H9 (cell line): Measurements from ENCODE around the gene IGSF22. TPM values are rescaled to one million over a fixed set of nuclear protein-coding genes. Genes with fewer than 3 reads are reported as not detected.

Experiments used
- DNase-seq: peaks from one replicate; pipeline ENCODE4 v3.0.0-alpha.2; 2017
- H2AFZ ChIP-seq: one replicate; pipeline ENCODE4 v1.6.1; 2013; ENCODE audit warnings: mild to moderate bottlenecking, low read length, control low read depth, moderate library complexity
- H2AK5ac ChIP-seq: 2 replicates; pipeline ENCODE4 v1.6.1; 2013; ENCODE audit warnings: low read length, control low read depth, mixed read lengths; ENCODE audit not compliant: insufficient read length
- H2BK120ac ChIP-seq: one replicate; pipeline ENCODE4 v1.6.1; 2013; ENCODE audit warnings: low read depth, mild to moderate bottlenecking, low read length, control low read depth, inconsistent platforms; ENCODE audit not compliant: poor library complexity, severe bottlenecking
- H2BK12ac ChIP-seq: 2 replicates; pipeline ENCODE4 v1.6.1; 2013; ENCODE audit warnings: low read length, control low read depth, mixed read lengths, low read depth; ENCODE audit not compliant: insufficient read length
- H2BK15ac ChIP-seq: 2 replicates; pipeline ENCODE4 v1.6.1; 2013; ENCODE audit warnings: low read depth, low read length, control low read depth
- H2BK20ac ChIP-seq: one replicate; pipeline ENCODE4 v1.6.1; 2013; ENCODE audit warnings: low read depth, mild to moderate bottlenecking, low read length, control low read depth, inconsistent platforms; ENCODE audit not compliant: poor library complexity, severe bottlenecking
- H2BK5ac ChIP-seq: 2 replicates; pipeline ENCODE4 v1.6.1; 2013; ENCODE audit warnings: low read length, control low read depth, mixed read lengths; ENCODE audit not compliant: insufficient read length
- H3K14ac ChIP-seq: 2 replicates; pipeline ENCODE4 v1.6.1; 2013; ENCODE audit warnings: low read length, control low read depth; ENCODE audit not compliant: insufficient read depth
- H3K18ac ChIP-seq: 2 replicates; pipeline ENCODE4 v1.6.1; 2013; ENCODE audit warnings: low read depth, mild to moderate bottlenecking, mixed read lengths, low read length, control low read depth; ENCODE audit not compliant: insufficient read length
- H3K23ac ChIP-seq: 2 replicates; pipeline ENCODE4 v1.6.1; 2013; ENCODE audit warnings: low read length, control low read depth, mixed read lengths, low read depth; ENCODE audit not compliant: insufficient read length
- H3K23me2 ChIP-seq: 2 replicates; pipeline ENCODE4 v1.6.1; 2013; ENCODE audit warnings: low read depth, mild to moderate bottlenecking, mixed read lengths, low read length, control low read depth; ENCODE audit not compliant: insufficient read length, poor library complexity, severe bottlenecking
- H3K27ac ChIP-seq: 2 replicates; pipeline ENCODE4 v1.5.1; 2013; ENCODE audit warnings: low read length, control low read depth, mixed read lengths, low read depth; ENCODE audit not compliant: insufficient read length
- H3K27me3 ChIP-seq: 2 replicates; pipeline ENCODE4 v1.6.1; 2013; ENCODE audit warnings: low read length, control low read depth, inconsistent platforms; ENCODE audit not compliant: insufficient read depth
- H3K4ac ChIP-seq: 2 replicates; pipeline ENCODE4 v1.6.1; 2013; ENCODE audit warnings: low read depth, mild to moderate bottlenecking, control low read depth, inconsistent platforms, low read length, moderate library complexity
- H3K4me1 ChIP-seq: 2 replicates; pipeline ENCODE4 v1.6.1; 2013; ENCODE audit warnings: low read length, control low read depth, inconsistent platforms; ENCODE audit not compliant: insufficient read depth
- H3K4me2 ChIP-seq: 2 replicates; pipeline ENCODE4 v1.6.1; 2013; ENCODE audit warnings: low read length, control low read depth, mixed read lengths; ENCODE audit not compliant: insufficient read length, insufficient read depth
- H3K56ac ChIP-seq: 2 replicates; pipeline ENCODE4 v1.6.1; 2013; ENCODE audit warnings: low read depth, mild to moderate bottlenecking, mixed read lengths, low read length, control low read depth; ENCODE audit not compliant: insufficient read length
- H3K79me1 ChIP-seq: 2 replicates; pipeline ENCODE4 v1.6.1; 2013; ENCODE audit warnings: low read depth, mild to moderate bottlenecking, moderate library complexity, low read length, control low read depth, inconsistent platforms; ENCODE audit not compliant: insufficient read depth, poor library complexity, severe bottlenecking
- H3K79me2 ChIP-seq: 2 replicates; pipeline ENCODE4 v1.6.1; 2013; ENCODE audit warnings: low read length, control low read depth, inconsistent platforms; ENCODE audit not compliant: insufficient read depth
- H3K9ac ChIP-seq: 2 replicates; pipeline ENCODE4 v1.6.1; 2013; ENCODE audit warnings: low read length, control low read depth, mixed read lengths; ENCODE audit not compliant: insufficient read length; ENCODE audit errors: extremely low read depth
- H3K9me3 ChIP-seq: one replicate; pipeline ENCODE4 v1.6.1; 2013; ENCODE audit warnings: low read depth, low read length, inconsistent platforms; ENCODE audit not compliant: control insufficient read depth
- H3T11ph ChIP-seq: one replicate; pipeline ENCODE4 v1.6.1; 2013; ENCODE audit warnings: mild to moderate bottlenecking, low read length, control low read depth, inconsistent platforms
- H4K20me1 ChIP-seq: one replicate; pipeline ENCODE4 v1.6.1; 2013; ENCODE audit not compliant: control insufficient read depth, insufficient read length, insufficient read depth
- H4K5ac ChIP-seq: 2 replicates; pipeline ENCODE4 v1.6.1; 2013; ENCODE audit warnings: low read depth, mild to moderate bottlenecking, mixed read lengths, low read length, control low read depth; ENCODE audit not compliant: insufficient read length
- H4K8ac ChIP-seq: replicated peaks from 2 replicates; pipeline ENCODE4 v1.6.1; 2013; ENCODE audit warnings: low read length, control low read depth, mixed read lengths, low read depth; ENCODE audit not compliant: insufficient read length
- H4K91ac ChIP-seq: 2 replicates; pipeline ENCODE4 v1.6.1; 2013; ENCODE audit warnings: low read depth, mild to moderate bottlenecking, moderate library complexity, mixed read lengths, low read length, control low read depth; ENCODE audit not compliant: insufficient read length
- H3K27ac Mint-ChIP-seq, 3 experiments: 2 replicates in 2 of 3; 3 replicates in 1 of 3; pipeline ENCODE4 v1.8.0; 2020 to 2021; ENCODE audit warnings: mixed read lengths in 3 of 3, mild to moderate bottlenecking in 1 of 3, moderate library complexity in 1 of 3
- H3K27me3 Mint-ChIP-seq: 2 replicates; pipeline ENCODE4 v1.8.0; 2021; ENCODE audit warnings: low read depth, mild to moderate bottlenecking, moderate library complexity, mixed read lengths
- H3K36me3 Mint-ChIP-seq, 3 experiments: 2 replicates in 2 of 3; 3 replicates in 1 of 3; pipeline ENCODE4 v1.8.0; 2020 to 2021; ENCODE audit warnings: low read depth in 3 of 3, mixed read lengths in 3 of 3; ENCODE audit not compliant: insufficient read depth in 1 of 3
- H3K4me1 Mint-ChIP-seq, 2 experiments: 2 replicates each; pipeline ENCODE4 v1.8.0; 2020; ENCODE audit warnings: mixed read lengths in 2 of 2
- H3K4me3 Mint-ChIP-seq, 2 experiments: 2 replicates in 1 of 2; 3 replicates in 1 of 2; pipeline ENCODE4 v1.8.0; 2020 to 2021; ENCODE audit warnings: mild to moderate bottlenecking in 2 of 2, mixed read lengths in 2 of 2, moderate library complexity in 1 of 2
- H3K9me3 Mint-ChIP-seq, 2 experiments: 2 replicates in 1 of 2; 3 replicates in 1 of 2; pipeline ENCODE4 v1.8.0; 2020; ENCODE audit warnings: mild to moderate bottlenecking in 2 of 2, mixed read lengths in 2 of 2, moderate library complexity in 1 of 2
- CTCF ChIP-seq: fragments of 200-600 bp; sonication (generic); conservative IDR thresholded peaks from 3 replicates; pipeline ENCODE4 v1.8.0; 2021; ENCODE audit warnings: antibody characterized with exemption, mild to moderate bottlenecking
- WGBS: extraction: QIAGEN DNeasy Blood & Tissue Kit; methylation state at CpG from one replicate; pipeline ENCODE4 v1.1.7; 2013; ENCODE audit warnings: missing lambda C conversion rate, low lambda C conversion rate, mixed read lengths; ENCODE audit not compliant: insufficient read length; ENCODE audit errors: extremely low coverage; 5-methylcytosine and 5-hydroxymethylcytosine counted together
- total RNA-seq: library from RNA; stranded (reverse); gene quantifications from 2 replicates; pipeline ENCODE4 v1.2.1, GENCODE V29; 2021

The IGSF22 gene
- total RNA-seq, 1 experiment from 2014 or later = 0.35 TPM

GRCh38 chr11:18730020-18730419 is 4.0 kb upstream of the IGSF22 start:
- Histone ChIP-seq H4K91ac (no peak overlapping the region), H2BK15ac (no peak overlapping the region), H3K9me3 (no peaks in the 10 kb centered on the region), H2BK120ac (no peak overlapping the region), H3K27ac (no peak overlapping the region), H3K4me1 (peaks cover 3% of the 10 kb centered on the region; the same call in 1 of the 2 replicates), H2BK20ac (no peak overlapping the region), H3T11ph (no peak overlapping the region), H4K5ac (no peak overlapping the region), H3K4me2 (no peak overlapping the region), H3K4ac (no peak overlapping the region), H4K8ac (no peak overlapping the region), H3K79me1 (no peaks in the 10 kb centered on the region), H2BK12ac (no peak overlapping the region), H3K79me2 (no peaks in the 10 kb centered on the region), H3K23ac (no peak overlapping the region), H3K14ac (no peak overlapping the region), H2AK5ac (no peak overlapping the region), H3K27me3 (no peaks in the 10 kb centered on the region), H2AFZ (no peak overlapping the region), H3K18ac (no peak overlapping the region), H4K20me1 (no peaks in the 10 kb centered on the region), H3K56ac (no peak overlapping the region), H3K9ac (no peak overlapping the region), H2BK5ac (no peak overlapping the region), H3K23me2 (no peaks in the 10 kb centered on the region)
- Mint-ChIP-seq H3K27ac (peak overlapping the region in 1 of 3 experiments; percentile 12; a peak in 2 of 7 replicates), H3K27me3 (no peaks in the 10 kb centered on the region), H3K4me3 (no peak overlapping the region), H3K4me1 (peaks cover 16 to 28% of the 10 kb centered on the region in 2 experiments), H3K36me3 (no peaks in the 10 kb centered on the region; a peak in 1 of 7 replicates), H3K9me3 (no peaks in the 10 kb centered on the region)
- no peak for TF ChIP-seq CTCF
- no peak for DNase-seq
- no CpG with 5 or more reads among the region's 9 CpGs for WGBS
